WI38 (cell line): ENCODE measurements around the gene CNNM3.

ENCODE experiments used
- H3K4me3 ChIP-seq: 2 replicates; pipeline ENCODE4 v1.5.1; 2011; ENCODE audit warnings: low read depth, mild to moderate bottlenecking, control low read depth, low read length
- CTCF ChIP-seq: IDR thresholded peaks from 2 replicates; pipeline ENCODE4 v1.5.1; 2012; ENCODE audit warnings: low read depth, mild to moderate bottlenecking, control low read depth, low read length

CNNM3 gene

GRCh38 chr2:96838345-96839292 is 22.6 kb downstream of the CNNM3 start:
- no peak for TF ChIP-seq CTCF
- no peak overlapping the region for H3K4me3 ChIP-seq

GRCh38 chr2:96839293-96839874 is 23.3 kb downstream of the CNNM3 start:
- H3K4me3 ChIP-seq = no peak overlapping the region
- TF ChIP-seq CTCF = no peak

- no peak overlapping the region for H3K4me3 ChIP-seq
- no peak for TF ChIP-seq CTCF
Observed at GRCh38 chr2:96839875-96840850, 24.1 kb downstream of the CNNM3 start.

GRCh38 chr2:96841701-96842495 is 25.8 kb downstream of the CNNM3 start:
- no peak for TF ChIP-seq CTCF
- no peak overlapping the region for H3K4me3 ChIP-seq

- no peak overlapping the region for H3K4me3 ChIP-seq
- TF ChIP-seq CTCF = no peak
Observed at GRCh38 chr2:96842600-96842999, 26.5 kb downstream of the CNNM3 start.

GRCh38 chr2:96843538-96844268 is 27.6 kb downstream of the CNNM3 start, which contains the start of gene ANKRD23:
ANKRD23 (minus strand) TSS chr2:96844021; CDS start chr2:96843992, 29 bp downstream.
- no peak for TF ChIP-seq CTCF
- H3K4me3 ChIP-seq = no peak within 1 kb of the TSS
